Panc1 (cell line): Measurements from ENCODE around the gene PHTF2. TPM values are rescaled to one million over a fixed set of nuclear protein-coding genes. Genes with fewer than 3 reads are reported as not detected.
"Not testable (repeated sequence)": the region's sequence is repeated elsewhere in the genome, so short reads cannot be mapped to it uniquely, and the experiment has no call there.

ENCODE experiments used
- ATAC-seq: fragments of 200-7000 bp; cut with Tn5 transposase; 2 replicates; pipeline ENCODE4 v1.9.1; 2020; ENCODE audit warnings: mild to moderate bottlenecking, moderate library complexity
- BruUV-seq: library from RNA; stranded (reverse); fragments of 400-500 nt; replicated peaks from 2 replicates; lab custom pipeline; 2021; lab: Mats Ljungman, UMichigan
- CTCF ChIA-PET: fragments of 300-600 bp; sonication (Branson Sonifier 250); formaldehyde crosslinking; loops from one replicate; lab custom pipeline; 2022; ENCODE audit warnings: antibody characterized with exemption; lab: Charles Lee
- POLR2A ChIA-PET: fragments of 300-600 bp; sonication (Branson Sonifier 250); formaldehyde crosslinking; loops from one replicate; lab custom pipeline; 2022; ENCODE audit warnings: antibody characterized with exemption; lab: Charles Lee
- DNase-seq: peaks from one replicate; pipeline ENCODE4 v3.0.0-alpha.2; 2010; ENCODE audit warnings: low read depth, low spot score
- H3K27ac ChIP-seq: 2 replicates; pipeline ENCODE4 v1.5.1; 2011; ENCODE audit warnings: mild to moderate bottlenecking, low read length, inconsistent platforms
- H3K27me3 ChIP-seq: fragments of 200-500 bp; sonication (Bioruptor generic); 2 replicates; pipeline ENCODE4 v1.6.0; 2014; ENCODE audit warnings: low read length, inconsistent platforms; ENCODE audit not compliant: control insufficient read depth, insufficient read depth
- H3K36me3 ChIP-seq: fragments of 200-500 bp; sonication (Bioruptor generic); 2 replicates; pipeline ENCODE4 v1.5.1; 2014; ENCODE audit warnings: inconsistent platforms, mild to moderate bottlenecking, low read length, moderate library complexity; ENCODE audit not compliant: control insufficient read depth, insufficient read depth
- H3K4me1 ChIP-seq: 2 replicates; pipeline ENCODE4 v1.5.1; 2011; ENCODE audit warnings: inconsistent platforms, mild to moderate bottlenecking, low read length, moderate library complexity; ENCODE audit not compliant: control insufficient read depth, insufficient read depth
- H3K4me3 ChIP-seq, 2 experiments: 2 replicates each; pipeline ENCODE4 v1.5.1; 2011 to 2012; ENCODE audit warnings: low read depth in 2 of 2, low read length in 2 of 2, mild to moderate bottlenecking in 2 of 2, inconsistent platforms in 1 of 2, moderate library complexity in 1 of 2
- H3K9me3 ChIP-seq: fragments of 200-500 bp; sonication (Bioruptor generic); 2 replicates; pipeline ENCODE4 v1.5.1; 2014; ENCODE audit warnings: low read depth, mild to moderate bottlenecking, inconsistent platforms, low read length, moderate library complexity; ENCODE audit not compliant: control insufficient read depth, insufficient read depth
- CTCF ChIP-seq: fragments of 450-650 bp; IDR thresholded peaks from 2 replicates; pipeline ENCODE4 v1.5.1; 2017; ENCODE audit warnings: mild to moderate bottlenecking
- POLR2AphosphoS5 ChIP-seq: IDR thresholded peaks from 2 replicates; pipeline ENCODE4 v1.6.1; 2012; ENCODE audit warnings: mild to moderate bottlenecking, low read depth, low read length, moderate library complexity
- SIN3A ChIP-seq: IDR thresholded peaks from 2 replicates; pipeline ENCODE4 v1.6.1; 2012; ENCODE audit warnings: low read depth, mild to moderate bottlenecking, low read length, moderate library complexity, borderline replicate concordance; ENCODE audit not compliant: insufficient read depth
- TCF7L2 ChIP-seq: IDR thresholded peaks from 2 replicates; pipeline ENCODE4 v1.6.1; 2011; ENCODE audit warnings: mild to moderate bottlenecking, low read depth, low read length, inconsistent platforms
- in situ Hi-C: cut with HindIII; loops from 2 replicates; pipeline ENCODE4 v1.10.0; 2016; ENCODE audit warnings: low sequenced_read_pairs, low pct_unique_long_range_greater_than_20kb
- intact Hi-C: fragments of 100-400 bp; cut with micrococcal nuclease; formaldehyde crosslinking; loops from one replicate; pipeline ENCODE4 v1.10.0; 2022; ENCODE audit not compliant: unreplicated experiment
- total RNA-seq: library from RNA; stranded (reverse); gene quantifications from one replicate; pipeline ENCODE4 v1.2.1, GENCODE V29; 2021; ENCODE audit not compliant: unreplicated experiment
- TF ChIP-seq, protein P1 (sequence below), 2 experiments: IDR thresholded peaks; 2 replicates each; pipeline ENCODE4 v1.6.1; 2011 to 2012; ENCODE audit warnings: low read depth in 2 of 2, control low read depth in 1 of 2, low read length in 1 of 2, mild to moderate bottlenecking in 1 of 2, moderate library complexity in 1 of 2; ENCODE audit not compliant: insufficient read depth in 1 of 2

PHTF2 gene
- total RNA-seq, 1 experiment from 2014 or later = 61.5 TPM

- in situ Hi-C loops = no loop called here
- H3K4me3 ChIP-seq = no peak overlapping the region
- DNase-seq = no peak
- ChIA-PET CTCF (interaction anchor here (0.6 kb wide), 1 partner anchor 1509 kb away, joined by 4 read pairs; the partner anchor contains the start of gene YWHAG), POLR2A (interaction anchor here (0.6 kb wide), 2 partner anchors 36 to 1437 kb away, joined by 3 to 18 read pairs; no protein-coding TSS in a partner anchor)
- no peak overlapping the region for H3K27ac ChIP-seq
- no peaks in the 10 kb centered on the region for H3K27me3 ChIP-seq
- ATAC-seq = no peak; the same call in 1 of the 2 replicates
- no peaks in the 10 kb centered on the region for H3K36me3 ChIP-seq
- H3K4me1 ChIP-seq = peaks cover 14% of the 10 kb centered on the region; the same call in 1 of the 2 replicates
- TF ChIP-seq CTCF = no peak
- TF ChIP-seq TCF7L2 = no peak
- no peak for TF ChIP-seq SIN3A
- TF ChIP-seq POLR2AphosphoS5 = no peak
- TF ChIP-seq, protein P1, sequence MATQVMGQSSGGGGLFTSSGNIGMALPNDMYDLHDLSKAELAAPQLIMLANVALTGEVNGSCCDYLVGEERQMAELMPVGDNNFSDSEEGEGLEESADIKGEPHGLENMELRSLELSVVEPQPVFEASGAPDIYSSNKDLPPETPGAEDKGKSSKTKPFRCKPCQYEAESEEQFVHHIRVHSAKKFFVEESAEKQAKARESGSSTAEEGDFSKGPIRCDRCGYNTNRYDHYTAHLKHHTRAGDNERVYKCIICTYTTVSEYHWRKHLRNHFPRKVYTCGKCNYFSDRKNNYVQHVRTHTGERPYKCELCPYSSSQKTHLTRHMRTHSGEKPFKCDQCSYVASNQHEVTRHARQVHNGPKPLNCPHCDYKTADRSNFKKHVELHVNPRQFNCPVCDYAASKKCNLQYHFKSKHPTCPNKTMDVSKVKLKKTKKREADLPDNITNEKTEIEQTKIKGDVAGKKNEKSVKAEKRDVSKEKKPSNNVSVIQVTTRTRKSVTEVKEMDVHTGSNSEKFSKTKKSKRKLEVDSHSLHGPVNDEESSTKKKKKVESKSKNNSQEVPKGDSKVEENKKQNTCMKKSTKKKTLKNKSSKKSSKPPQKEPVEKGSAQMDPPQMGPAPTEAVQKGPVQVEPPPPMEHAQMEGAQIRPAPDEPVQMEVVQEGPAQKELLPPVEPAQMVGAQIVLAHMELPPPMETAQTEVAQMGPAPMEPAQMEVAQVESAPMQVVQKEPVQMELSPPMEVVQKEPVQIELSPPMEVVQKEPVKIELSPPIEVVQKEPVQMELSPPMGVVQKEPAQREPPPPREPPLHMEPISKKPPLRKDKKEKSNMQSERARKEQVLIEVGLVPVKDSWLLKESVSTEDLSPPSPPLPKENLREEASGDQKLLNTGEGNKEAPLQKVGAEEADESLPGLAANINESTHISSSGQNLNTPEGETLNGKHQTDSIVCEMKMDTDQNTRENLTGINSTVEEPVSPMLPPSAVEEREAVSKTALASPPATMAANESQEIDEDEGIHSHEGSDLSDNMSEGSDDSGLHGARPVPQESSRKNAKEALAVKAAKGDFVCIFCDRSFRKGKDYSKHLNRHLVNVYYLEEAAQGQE (IDR thresholded peaks at IDR 0.05; ENCODE audit: insufficient read depth in 1 of 2, low read depth in 2 of 2, low read length in 1 of 2) = no peak
- BruUV-seq = no TSS peak
- H3K9me3 ChIP-seq = no peaks in the 10 kb centered on the region
- intact Hi-C loops = no loop called here
Observed at GRCh38 chr7:77867537-77867865, 68.9 kb downstream of the PHTF2 start.

DNA sequence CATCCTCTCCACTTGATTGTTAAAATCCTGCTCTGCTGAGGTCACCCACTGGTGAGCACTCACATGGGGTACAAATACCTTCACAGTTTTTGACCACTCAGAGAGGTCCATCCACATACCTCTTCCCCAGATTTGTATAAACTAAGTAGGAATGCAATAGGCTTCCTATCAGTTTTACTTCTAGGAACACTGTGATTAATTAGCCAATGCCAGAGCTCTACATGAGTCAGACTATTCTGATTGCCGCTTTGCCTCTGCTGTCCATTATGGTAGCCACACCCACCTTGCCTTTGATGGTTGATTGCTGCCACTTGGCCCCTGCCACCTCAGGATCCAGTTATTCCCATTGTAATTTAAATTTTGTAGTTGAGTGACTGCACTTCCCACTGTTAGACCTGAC, 73.7 kb downstream of the PHTF2 start:
- CTCF ChIA-PET, ATAC-seq, H3K36me3 ChIP-seq, H3K4me1 ChIP-seq, H3K27ac ChIP-seq, in situ Hi-C loops, DNase-seq, H3K27me3 ChIP-seq, BruUV-seq, intact Hi-C loops, H3K9me3 ChIP-seq, H3K4me3 ChIP-seq: not testable (repeated sequence)
- POLR2A ChIA-PET = interaction anchor here (0.7 kb wide), 1 partner anchor 77 kb away, joined by 6 read pairs; no protein-coding TSS in a partner anchor

- H3K9me3 ChIP-seq, H3K27ac ChIP-seq, intact Hi-C loops, BruUV-seq, H3K27me3 ChIP-seq, in situ Hi-C loops, H3K4me1 ChIP-seq, DNase-seq, ATAC-seq, CTCF ChIA-PET, H3K36me3 ChIP-seq, H3K4me3 ChIP-seq, POLR2A ChIA-PET: not testable (repeated sequence)
Observed at GRCh38 chr7:77873416-77874327, 75.1 kb downstream of the PHTF2 start.
